Effector memory CD8-positive, alpha-beta T cell (primary cell): ENCODE data around the gene PKM.
A peak's percentile ranks its signal among the peaks of the same experiment; 100 is the strongest.
"Not testable (repeated sequence)": the region's sequence is repeated elsewhere in the genome, so short reads cannot be mapped to it uniquely, and the experiment has no call there.

Source experiments
- ATAC-seq: fragments of 150-1000 bp; cut with Tn5 transposase; replicated peaks from 2 replicates; pipeline ENCODE4 v1.10.0; 2021; ENCODE audit warnings: mild to moderate bottlenecking, moderate library complexity
- DNase-seq, 3 experiments: peaks; one replicate each; pipeline ENCODE4 v3.0.0; 2021
- H3K27ac Mint-ChIP-seq, 2 donors: one replicate each; pipeline ENCODE4 v1.8.0; 2022; ENCODE audit warnings: mild to moderate bottlenecking in 2 of 2, mixed read lengths in 2 of 2, moderate library complexity in 2 of 2
- H3K27me3 Mint-ChIP-seq, 2 donors: one replicate each; pipeline ENCODE4 v1.8.0; 2022; ENCODE audit warnings: mixed read lengths in 2 of 2
- H3K36me3 Mint-ChIP-seq: one replicate; pipeline ENCODE4 v1.8.0; 2022; ENCODE audit warnings: mild to moderate bottlenecking, moderate library complexity, mixed read lengths; ENCODE audit not compliant: insufficient read depth
- H3K4me1 Mint-ChIP-seq, 2 donors: one replicate each; pipeline ENCODE4 v1.8.0; 2022; ENCODE audit warnings: low read depth in 2 of 2, mixed read lengths in 2 of 2
- H3K4me3 Mint-ChIP-seq, 2 donors: one replicate each; pipeline ENCODE4 v1.8.0; 2022; ENCODE audit warnings: mild to moderate bottlenecking in 2 of 2, mixed read lengths in 2 of 2, moderate library complexity in 2 of 2
- H3K9me3 Mint-ChIP-seq, 2 donors: one replicate each; pipeline ENCODE4 v1.8.0; 2022; ENCODE audit warnings: mixed read lengths in 2 of 2
- total RNA-seq, 9 experiments: gene quantifications; one replicate each; lab custom pipeline; 2026; lab: John Stamatoyannopoulos, UW

The PKM gene
- 220 to 2,150 (median 564) reads per million in 9 experiments for total RNA-seq

DNA sequence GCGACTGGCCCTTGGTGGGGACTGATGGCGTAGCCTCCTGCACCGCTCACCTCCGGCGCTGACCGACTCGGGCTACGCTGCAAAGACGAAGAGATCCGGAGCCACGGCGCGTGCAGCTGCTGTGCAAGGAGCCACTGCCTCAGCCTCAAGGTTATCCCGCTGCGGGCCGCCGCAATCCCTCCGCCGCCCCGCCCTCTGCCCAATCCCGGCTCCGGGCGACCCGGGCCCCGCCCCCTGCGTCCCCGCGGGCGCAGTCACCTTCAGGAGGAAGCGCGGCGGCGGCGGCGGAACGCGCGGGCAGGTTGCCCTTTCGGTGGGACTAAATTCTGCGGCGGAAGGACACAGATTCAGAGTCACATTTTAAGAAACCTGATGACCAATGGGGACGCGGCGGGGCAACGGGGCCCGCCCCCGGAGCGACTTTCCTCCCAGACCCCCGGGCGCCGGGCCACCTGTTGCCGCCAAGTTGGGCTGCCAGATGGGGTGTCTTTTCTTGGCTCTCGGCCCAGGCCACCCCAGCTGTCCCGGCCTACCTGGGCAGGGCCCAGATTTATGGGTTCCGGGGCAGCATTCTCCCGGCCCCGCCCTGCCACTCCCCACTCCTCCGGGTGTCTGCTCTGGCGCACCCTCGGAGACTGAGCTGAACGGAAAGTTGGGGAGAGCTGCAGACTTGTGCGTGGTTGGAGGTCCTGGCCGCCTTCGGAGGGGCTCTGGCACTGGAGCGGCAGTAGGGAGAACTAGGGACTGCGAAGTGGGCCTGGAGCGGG is at the start of gene PKM:
PKM (minus strand) TSS at position 125 of the 767 bp plus-strand sequence. CDS start 12,093 bp downstream, outside the sequence.
- Mint-ChIP-seq H3K27ac (peak within 1 kb of the TSS; percentile 91 to 100), H3K9me3 (no peaks in the 10 kb centered on the region), H3K4me1 (peaks cover 42 to 46% of the 10 kb centered on the region in 2 donors), H3K36me3 (peaks cover 32% of the 10 kb centered on the region), H3K27me3 (no peaks in the 10 kb centered on the region), H3K4me3 (peak within 1 kb of the TSS; percentile 95 to 98)
- ATAC-seq (peak; percentile 41), DNase-seq (peak; percentile 78 to 85 (median 83))

DNA sequence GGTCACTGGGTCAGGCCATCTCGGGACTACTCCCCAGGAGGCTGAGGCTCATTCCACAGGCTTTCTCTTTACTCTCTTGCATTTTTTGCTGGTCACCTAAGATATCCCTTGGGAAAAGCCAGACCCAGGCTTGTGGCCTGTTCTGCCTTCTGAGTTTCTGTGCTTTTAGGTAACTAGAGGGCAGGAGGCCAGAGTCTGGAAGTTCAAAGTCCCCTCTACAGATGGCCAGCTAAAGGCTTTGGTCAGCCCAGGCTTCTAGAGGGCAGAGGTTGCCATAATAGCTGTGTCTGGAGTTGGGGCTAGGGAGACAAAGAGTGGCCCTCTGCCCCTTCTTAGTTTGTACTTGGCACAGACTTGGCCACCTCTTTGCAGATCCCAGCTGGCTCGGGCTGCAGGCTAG is 49.8 kb upstream of the PKM start:
- Mint-ChIP-seq H3K36me3 (no peaks in the 10 kb centered on the region), H3K4me1 (no peaks in the 10 kb centered on the region), H3K27ac (no peak overlapping the region), H3K9me3 (no peaks in the 10 kb centered on the region), H3K4me3 (no peak overlapping the region), H3K27me3 (no peaks in the 10 kb centered on the region)
- no peak for DNase-seq
- no peak for ATAC-seq

GRCh38 chr15:72278737-72279136 is 47.7 kb upstream of the PKM start:
- Mint-ChIP-seq H3K36me3 (no peaks in the 10 kb centered on the region), H3K4me3 (no peak overlapping the region), H3K4me1 (peaks cover 3 to 5% of the 10 kb centered on the region in 2 donors), H3K27ac (no peak overlapping the region), H3K27me3 (no peaks in the 10 kb centered on the region), H3K9me3 (no peaks in the 10 kb centered on the region)
- DNase-seq (no peak), ATAC-seq (no peak)

GRCh38 chr15:72276326-72276700 is 45.3 kb upstream of the PKM start:
- Mint-ChIP-seq H3K4me1 (peaks cover 16% of the 10 kb centered on the region in 2 donors), H3K4me3 (no peak overlapping the region), H3K9me3 (no peaks in the 10 kb centered on the region), H3K27ac (no peak overlapping the region), H3K27me3 (no peaks in the 10 kb centered on the region), H3K36me3 (no peaks in the 10 kb centered on the region)
- ATAC-seq = no peak
- no peak for DNase-seq

GRCh38 chr15:72275635-72276325 is 44.8 kb upstream of the PKM start:
- Mint-ChIP-seq H3K27ac (peak overlapping the region in 1 of 2 donors; percentile 94), H3K4me1 (peaks cover 20 to 21% of the 10 kb centered on the region in 2 donors)
- not testable (repeated sequence) for H3K4me3 Mint-ChIP-seq, H3K9me3 Mint-ChIP-seq, DNase-seq, ATAC-seq, H3K36me3 Mint-ChIP-seq, H3K27me3 Mint-ChIP-seq

GRCh38 chr15:72272997-72273352 is 42.0 kb upstream of the PKM start:
- H3K9me3 Mint-ChIP-seq = no peaks in the 10 kb centered on the region
- ATAC-seq (peak; percentile 1), DNase-seq (no peak)
- peak overlapping the region; percentile 93 to 94 for H3K27ac Mint-ChIP-seq
- H3K36me3 Mint-ChIP-seq = peaks cover 9% of the 10 kb centered on the region
- H3K4me3 Mint-ChIP-seq = peak overlapping the region; percentile 82 to 84
- H3K27me3 Mint-ChIP-seq = no peaks in the 10 kb centered on the region
- H3K4me1 Mint-ChIP-seq = peaks cover 25 to 34% of the 10 kb centered on the region in 2 donors

GRCh38 chr15:72272213-72272996 is 41.4 kb upstream of the PKM start, which contains the start of gene PARP6:
PARP6 (minus strand) TSS chr15:72272554; CDS start chr15:72267477, 5,077 bp downstream.
- DNase-seq = peak; percentile 97
- ATAC-seq = peak; percentile 93
- H3K36me3 Mint-ChIP-seq = peaks cover 13% of the 10 kb centered on the region
- H3K4me3 Mint-ChIP-seq = peak within 1 kb of the TSS; percentile 82 to 84
- no peaks in the 10 kb centered on the region for H3K9me3 Mint-ChIP-seq
- no peaks in the 10 kb centered on the region for H3K27me3 Mint-ChIP-seq
- H3K4me1 Mint-ChIP-seq = peaks cover 25 to 34% of the 10 kb centered on the region in 2 donors
- peak within 1 kb of the TSS; percentile 93 to 94 for H3K27ac Mint-ChIP-seq

DNA sequence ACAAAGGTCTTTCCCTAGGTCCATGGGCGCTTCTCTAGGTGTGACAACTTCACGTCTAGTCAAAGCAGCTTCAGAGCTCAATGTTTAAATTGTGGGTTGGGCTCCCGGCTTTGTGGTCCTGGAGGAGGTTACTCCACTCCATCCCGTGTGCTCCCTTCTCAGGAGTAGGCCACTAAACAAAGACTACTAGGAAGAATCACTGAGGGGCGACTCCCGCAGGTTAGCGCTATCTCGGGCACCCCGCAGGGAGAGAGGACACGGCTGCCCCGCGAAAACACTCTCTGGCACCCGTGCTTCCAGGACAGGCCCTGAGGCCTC is 40.9 kb upstream of the PKM start:
- H3K36me3 Mint-ChIP-seq = peaks cover 15% of the 10 kb centered on the region
- H3K9me3 Mint-ChIP-seq = no peaks in the 10 kb centered on the region
- peaks cover 25 to 34% of the 10 kb centered on the region in 2 donors for H3K4me1 Mint-ChIP-seq
- H3K27ac Mint-ChIP-seq = peak overlapping the region; percentile 93 to 94
- no peaks in the 10 kb centered on the region for H3K27me3 Mint-ChIP-seq
- ATAC-seq (peak; percentile 3), DNase-seq (no peak)
- peak overlapping the region; percentile 82 to 84 for H3K4me3 Mint-ChIP-seq

DNA sequence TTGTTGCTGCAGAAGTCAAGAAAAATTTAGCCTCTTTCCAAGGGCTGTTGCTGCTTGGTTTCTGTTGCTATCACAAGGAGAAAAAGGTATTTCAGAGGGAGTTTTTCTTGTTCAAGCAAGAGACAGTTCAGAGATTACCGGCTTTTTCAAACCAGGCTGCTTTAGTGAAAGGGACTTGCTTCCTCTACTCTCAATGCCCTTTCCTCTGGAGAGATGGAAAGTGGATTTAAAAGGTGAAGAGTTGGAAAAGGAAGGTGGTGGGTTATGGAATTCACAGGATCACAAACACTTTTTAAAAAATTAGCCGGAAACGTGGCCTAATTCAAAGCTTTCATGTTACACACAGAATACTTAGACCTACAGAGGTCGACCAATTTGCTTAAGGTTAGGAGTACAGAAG is 40.2 kb upstream of the PKM start:
- Mint-ChIP-seq H3K36me3 (peaks cover 15% of the 10 kb centered on the region), H3K4me3 (peak overlapping the region; percentile 82 to 84), H3K27ac (peak overlapping the region in 1 of 2 donors; percentile 94), H3K27me3 (no peaks in the 10 kb centered on the region), H3K4me1 (peaks cover 25 to 34% of the 10 kb centered on the region in 2 donors), H3K9me3 (no peaks in the 10 kb centered on the region)
- DNase-seq (no peak), ATAC-seq (no peak)

DNA sequence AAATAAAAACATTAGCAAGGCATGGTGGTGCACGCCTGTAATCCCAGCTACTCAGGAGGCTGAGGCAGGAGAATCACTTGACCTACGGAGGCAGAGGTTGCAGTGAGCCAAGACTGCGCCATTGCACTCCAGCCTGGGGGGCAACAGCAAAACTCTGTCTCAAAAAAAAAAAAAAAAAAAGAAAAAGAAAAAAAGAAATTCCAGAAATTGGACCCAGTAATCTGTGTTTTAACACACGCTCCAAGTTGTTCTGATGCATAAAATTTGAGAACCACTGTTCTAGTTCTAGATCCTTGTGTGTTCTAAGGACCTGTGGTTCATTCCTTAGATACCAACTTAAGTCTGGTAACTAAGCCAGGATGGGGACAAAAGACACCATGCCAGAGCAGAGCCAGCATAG is 38.7 kb upstream of the PKM start:
- ATAC-seq (no peak), DNase-seq (no peak)
- peak overlapping the region in 1 of 2 donors; percentile 65 for H3K27ac Mint-ChIP-seq
- peaks cover 25 to 34% of the 10 kb centered on the region in 2 donors for H3K4me1 Mint-ChIP-seq
- H3K36me3 Mint-ChIP-seq = peaks cover 25% of the 10 kb centered on the region
- H3K4me3 Mint-ChIP-seq = no peak overlapping the region
- H3K27me3 Mint-ChIP-seq = no peaks in the 10 kb centered on the region
- H3K9me3 Mint-ChIP-seq = no peaks in the 10 kb centered on the region

DNA sequence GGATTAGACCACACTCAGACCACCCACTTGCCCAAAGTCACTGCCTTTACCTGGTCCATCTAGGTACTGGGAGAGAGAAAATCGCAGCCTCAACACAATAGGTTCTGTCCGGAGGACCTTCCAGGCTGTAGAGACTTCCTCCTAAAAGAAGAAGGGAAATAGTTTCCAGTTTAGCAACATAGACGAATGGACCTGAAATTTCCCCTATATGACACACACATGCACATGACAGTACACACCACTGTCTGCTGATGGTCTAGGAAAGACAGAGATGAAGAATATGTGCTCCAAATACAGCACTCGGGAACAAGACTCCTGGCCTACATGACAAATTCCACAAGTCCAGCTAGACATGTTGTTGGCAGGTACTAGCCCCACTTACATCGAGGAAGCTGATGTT is 34.0 kb upstream of the PKM start:
- no peak for DNase-seq
- ATAC-seq = no peak
- H3K27ac Mint-ChIP-seq = no peak overlapping the region

DNA sequence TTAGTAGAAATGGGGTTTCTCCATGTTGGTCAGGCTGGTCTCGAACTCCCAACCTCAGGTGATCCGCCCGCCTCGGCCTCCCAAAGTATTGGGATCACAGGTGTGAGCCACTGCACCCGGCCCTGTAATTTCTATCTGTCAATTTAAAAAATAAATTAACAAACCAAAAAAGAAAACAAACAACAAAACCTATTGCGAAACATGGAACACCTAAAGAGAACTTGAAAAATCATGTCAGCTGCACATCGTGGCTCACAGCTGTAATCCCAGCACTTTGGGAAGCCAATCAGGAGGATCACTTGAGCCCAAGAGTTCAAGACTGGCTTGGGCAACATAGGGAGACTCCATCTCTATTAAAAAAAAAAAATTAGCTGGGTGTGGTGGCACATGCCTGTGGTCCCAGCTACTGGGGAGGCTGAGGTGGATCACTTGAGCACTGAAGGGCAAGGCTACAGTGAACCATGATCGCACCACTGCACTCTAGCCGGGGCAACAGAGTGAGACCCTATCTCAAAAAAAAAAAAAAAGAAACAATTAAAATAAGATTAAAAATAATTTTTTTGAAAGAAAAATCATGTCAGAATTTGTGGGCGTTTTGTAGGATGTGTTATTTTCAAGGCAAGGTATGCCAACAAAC is 21.8 kb upstream of the PKM start:
- DNase-seq (no peak), ATAC-seq (no peak)
- H3K4me1 Mint-ChIP-seq = peaks cover 0 to 5% of the 10 kb centered on the region in 2 donors
- no peak overlapping the region for H3K4me3 Mint-ChIP-seq
- no peaks in the 10 kb centered on the region for H3K9me3 Mint-ChIP-seq
- no peak overlapping the region for H3K27ac Mint-ChIP-seq
- peaks cover 78% of the 10 kb centered on the region for H3K36me3 Mint-ChIP-seq
- no peaks in the 10 kb centered on the region for H3K27me3 Mint-ChIP-seq

More for the DNA sequence above, 34.0 kb upstream of the PKM start:
- Mint-ChIP-seq H3K4me3 (no peak overlapping the region), H3K9me3 (no peaks in the 10 kb centered on the region), H3K36me3 (peaks cover 58% of the 10 kb centered on the region), H3K27me3 (no peaks in the 10 kb centered on the region), H3K4me1 (peaks cover 0 to 6% of the 10 kb centered on the region in 2 donors)
